DOHH2 (cell line): Measurements from ENCODE around the gene CCDC28A.

Source experiments
- H3F3A ChIP-seq: fragments of 200-600 bp; sonication (generic), shearing (Covaris generic); 2 replicates; pipeline ENCODE4 v1.6.0; 2016; ENCODE audit warnings: antibody characterized with exemption, mild to moderate bottlenecking; ENCODE audit not compliant: control insufficient read depth, insufficient read depth
- H3K27ac ChIP-seq: fragments of 200-600 bp; sonication (generic); 2 replicates; pipeline ENCODE4 v1.5.1; 2014; ENCODE audit warnings: low read depth, mild to moderate bottlenecking, low read length, moderate library complexity
- H3K27me3 ChIP-seq: fragments of 200-600 bp; sonication (generic); 2 replicates; pipeline ENCODE4 v1.6.1; 2014; ENCODE audit warnings: mild to moderate bottlenecking, low read length, mixed read lengths; ENCODE audit not compliant: control insufficient read depth
- H3K36me3 ChIP-seq: fragments of 200-600 bp; sonication (generic); 2 replicates; pipeline ENCODE4 v1.6.1; 2014; ENCODE audit warnings: mild to moderate bottlenecking, low read length, moderate library complexity, mixed read lengths; ENCODE audit not compliant: control insufficient read depth
- H3K4me1 ChIP-seq: fragments of 200-600 bp; sonication (generic); 2 replicates; pipeline ENCODE4 v1.6.1; 2014; ENCODE audit warnings: mild to moderate bottlenecking, low read length, mixed read lengths; ENCODE audit not compliant: control insufficient read depth
- H3K4me2 ChIP-seq: fragments of 200-600 bp; sonication (generic); 2 replicates; pipeline ENCODE4 v1.6.0; 2014; ENCODE audit warnings: mild to moderate bottlenecking, low read length, moderate library complexity
- H3K4me3 ChIP-seq: fragments of 200-600 bp; sonication (generic); 2 replicates; pipeline ENCODE4 v1.5.1; 2014; ENCODE audit warnings: mild to moderate bottlenecking, low read length, mixed read lengths
- H3K79me2 ChIP-seq: fragments of 200-600 bp; sonication (generic); 2 replicates; pipeline ENCODE4 v1.6.1; 2014; ENCODE audit warnings: mild to moderate bottlenecking, low read length, mixed read lengths; ENCODE audit not compliant: control insufficient read depth
- H3K9me2 ChIP-seq: fragments of 200-600 bp; sonication (generic); replicated peaks from 2 replicates; pipeline ENCODE4 v1.6.1; 2014; ENCODE audit warnings: mild to moderate bottlenecking, low read length, mixed read lengths; ENCODE audit not compliant: control insufficient read depth
- H3K9me3 ChIP-seq: fragments of 200-600 bp; sonication (generic); 2 replicates; pipeline ENCODE4 v1.6.1; 2014; ENCODE audit warnings: antibody characterized with exemption, low read length, mixed read lengths; ENCODE audit not compliant: control insufficient read depth, insufficient read depth
- H4K20me1 ChIP-seq: fragments of 200-600 bp; sonication (generic); 2 replicates; pipeline ENCODE4 v1.6.0; 2014; ENCODE audit warnings: low read depth, mild to moderate bottlenecking, antibody characterized with exemption, low read length, moderate library complexity; ENCODE audit not compliant: control insufficient read depth, insufficient read depth
- EZH2phosphoT487 ChIP-seq: fragments of 200-600 bp; sonication (generic); IDR thresholded peaks from 2 replicates; pipeline ENCODE4 v1.6.1; 2017; ENCODE audit warnings: borderline replicate concordance, mild to moderate bottlenecking, antibody characterized with exemption, low read length, moderate library complexity, mixed read lengths
- TF ChIP-seq, protein P1 (sequence below): fragments of 200-600 bp; sonication (generic); IDR thresholded peaks from one replicate; pipeline ENCODE4 v1.5.1; 2014; ENCODE audit warnings: antibody characterized with exemption, mild to moderate bottlenecking, low read depth, low read length; ENCODE audit not compliant: poor library complexity, severe bottlenecking

CCDC28A gene

DNA sequence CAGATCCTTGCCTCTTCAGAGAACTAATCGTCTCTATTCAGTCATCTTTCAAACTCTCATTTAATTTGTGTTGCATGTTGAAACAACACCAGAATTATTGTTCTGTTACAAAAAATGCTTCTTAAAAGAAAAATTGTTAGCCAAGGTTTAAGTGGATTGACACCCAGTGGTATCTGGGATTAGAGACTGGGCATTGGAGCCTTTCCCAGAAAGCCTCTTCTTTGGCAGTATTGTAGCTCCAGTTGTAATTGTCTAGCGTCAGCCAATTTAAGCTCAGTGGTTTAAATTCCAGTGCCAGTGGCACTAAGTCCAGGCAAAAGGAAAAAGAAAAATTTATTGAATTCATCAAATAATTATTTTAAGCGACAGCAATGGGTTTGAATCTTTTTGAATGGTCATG, 801 bp downstream of the CCDC28A start:
- TF ChIP-seq, protein P1, sequence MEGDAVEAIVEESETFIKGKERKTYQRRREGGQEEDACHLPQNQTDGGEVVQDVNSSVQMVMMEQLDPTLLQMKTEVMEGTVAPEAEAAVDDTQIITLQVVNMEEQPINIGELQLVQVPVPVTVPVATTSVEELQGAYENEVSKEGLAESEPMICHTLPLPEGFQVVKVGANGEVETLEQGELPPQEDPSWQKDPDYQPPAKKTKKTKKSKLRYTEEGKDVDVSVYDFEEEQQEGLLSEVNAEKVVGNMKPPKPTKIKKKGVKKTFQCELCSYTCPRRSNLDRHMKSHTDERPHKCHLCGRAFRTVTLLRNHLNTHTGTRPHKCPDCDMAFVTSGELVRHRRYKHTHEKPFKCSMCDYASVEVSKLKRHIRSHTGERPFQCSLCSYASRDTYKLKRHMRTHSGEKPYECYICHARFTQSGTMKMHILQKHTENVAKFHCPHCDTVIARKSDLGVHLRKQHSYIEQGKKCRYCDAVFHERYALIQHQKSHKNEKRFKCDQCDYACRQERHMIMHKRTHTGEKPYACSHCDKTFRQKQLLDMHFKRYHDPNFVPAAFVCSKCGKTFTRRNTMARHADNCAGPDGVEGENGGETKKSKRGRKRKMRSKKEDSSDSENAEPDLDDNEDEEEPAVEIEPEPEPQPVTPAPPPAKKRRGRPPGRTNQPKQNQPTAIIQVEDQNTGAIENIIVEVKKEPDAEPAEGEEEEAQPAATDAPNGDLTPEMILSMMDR: no peak
- no peak for TF ChIP-seq EZH2phosphoT487
- H3K27ac ChIP-seq: no peak overlapping the region
- no peaks in the 10 kb centered on the region for H4K20me1 ChIP-seq
- H3K79me2 ChIP-seq: peaks cover 18% of the 10 kb centered on the region
- H3K9me2 ChIP-seq: no peaks in the 10 kb centered on the region
- H3K4me1 ChIP-seq: peaks cover 18% of the 10 kb centered on the region
- peak overlapping the region; percentile 86 for H3K4me3 ChIP-seq
- no peaks in the 10 kb centered on the region for H3K36me3 ChIP-seq
- no peaks in the 10 kb centered on the region for H3K27me3 ChIP-seq
- peaks cover 2% of the 10 kb centered on the region; the same call in 1 of the 2 replicates for H3F3A ChIP-seq
- H3K4me2 ChIP-seq: peak overlapping the region; percentile 79
- no peaks in the 10 kb centered on the region for H3K9me3 ChIP-seq

DNA sequence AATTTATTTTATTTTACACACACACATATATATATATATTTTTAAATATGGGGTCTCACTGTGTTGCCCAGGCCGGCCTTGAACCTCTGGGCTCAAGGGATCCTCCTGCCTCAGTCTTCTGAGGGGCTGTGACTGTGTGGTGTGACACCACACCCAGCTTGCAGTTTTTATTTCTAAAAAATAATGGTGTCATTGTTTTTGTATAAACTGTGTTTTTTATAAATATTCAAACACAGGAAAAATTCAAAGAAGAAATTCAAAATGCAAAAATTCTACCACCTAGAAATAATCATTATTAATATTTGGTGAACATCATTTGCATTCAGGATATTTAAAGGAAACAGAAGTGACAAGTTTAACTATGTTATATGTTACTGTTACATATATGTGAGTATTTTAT, 3.1 kb downstream of the CCDC28A start:
- no peak overlapping the region for H3K27ac ChIP-seq
- peaks cover 14% of the 10 kb centered on the region for H3K4me1 ChIP-seq
- no peaks in the 10 kb centered on the region for H3F3A ChIP-seq
- H3K27me3 ChIP-seq: no peaks in the 10 kb centered on the region
- H4K20me1 ChIP-seq: no peaks in the 10 kb centered on the region
- H3K9me3 ChIP-seq: no peaks in the 10 kb centered on the region
- no peak overlapping the region for H3K4me3 ChIP-seq
- TF ChIP-seq, protein P1: no peak
- no peak for TF ChIP-seq EZH2phosphoT487
- no peaks in the 10 kb centered on the region for H3K9me2 ChIP-seq
- peaks cover 5% of the 10 kb centered on the region; the same call in 1 of the 2 replicates for H3K36me3 ChIP-seq
- no peak overlapping the region for H3K4me2 ChIP-seq
- peaks cover 18% of the 10 kb centered on the region for H3K79me2 ChIP-seq

DNA sequence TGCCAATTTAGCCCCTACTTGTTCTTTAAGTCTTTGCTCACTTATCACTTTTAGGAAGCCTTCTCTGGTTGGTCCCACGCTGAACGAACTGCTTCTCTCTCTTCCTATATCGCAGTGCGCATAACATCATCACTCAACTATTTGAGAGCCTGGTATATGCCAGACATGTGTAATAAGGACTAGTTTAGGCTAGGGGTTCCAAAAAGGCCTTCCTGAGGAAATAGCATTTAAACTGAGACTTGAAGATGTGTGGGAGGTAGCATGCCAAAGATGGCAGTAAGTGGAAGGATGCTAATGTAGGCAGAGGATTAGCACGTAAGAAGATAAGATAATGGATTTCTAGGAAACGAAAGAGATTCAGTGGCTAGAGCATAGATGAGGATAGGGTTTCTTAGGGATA, 4.8 kb downstream of the CCDC28A start:
- TF ChIP-seq EZH2phosphoT487: no peak
- TF ChIP-seq, protein P1: no peak
- peaks cover 6% of the 10 kb centered on the region for H3K4me1 ChIP-seq
- no peaks in the 10 kb centered on the region for H3K9me3 ChIP-seq
- no peak overlapping the region for H3K4me3 ChIP-seq
- H3F3A ChIP-seq: no peaks in the 10 kb centered on the region
- peaks cover 10% of the 10 kb centered on the region for H3K79me2 ChIP-seq
- no peaks in the 10 kb centered on the region for H3K9me2 ChIP-seq
- no peaks in the 10 kb centered on the region for H4K20me1 ChIP-seq
- H3K27ac ChIP-seq: no peak overlapping the region
- no peaks in the 10 kb centered on the region for H3K27me3 ChIP-seq
- H3K4me2 ChIP-seq: no peak overlapping the region
- H3K36me3 ChIP-seq: peaks cover 5% of the 10 kb centered on the region; the same call in 1 of the 2 replicates

DNA sequence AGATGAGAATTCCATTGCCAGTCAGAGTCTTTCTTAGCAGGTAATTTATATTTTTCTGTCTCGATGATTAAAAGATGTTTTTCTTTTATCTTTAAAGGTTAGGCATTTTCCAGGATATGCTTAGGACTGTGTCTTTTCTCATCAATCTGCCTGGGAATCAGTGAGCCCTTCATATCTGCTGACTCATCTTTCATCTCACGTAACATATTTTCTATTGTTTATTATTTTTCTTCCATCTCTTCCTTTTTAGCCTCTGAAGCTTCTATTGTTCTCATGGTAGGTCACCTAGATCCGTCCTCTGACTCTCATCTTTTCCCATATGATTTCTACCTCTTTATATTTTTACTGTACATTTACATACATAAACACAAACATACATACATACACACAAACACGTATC, 8.7 kb downstream of the CCDC28A start:
- no peaks in the 10 kb centered on the region for H4K20me1 ChIP-seq
- H3K27ac ChIP-seq: no peak overlapping the region
- H3K36me3 ChIP-seq: peaks cover 5% of the 10 kb centered on the region; the same call in 1 of the 2 replicates
- no peaks in the 10 kb centered on the region for H3K9me2 ChIP-seq
- H3K79me2 ChIP-seq: no peaks in the 10 kb centered on the region
- H3K27me3 ChIP-seq: no peaks in the 10 kb centered on the region
- TF ChIP-seq EZH2phosphoT487: no peak
- TF ChIP-seq, protein P1: no peak
- no peaks in the 10 kb centered on the region for H3K9me3 ChIP-seq
- H3K4me3 ChIP-seq: no peak overlapping the region
- H3K4me1 ChIP-seq: no peaks in the 10 kb centered on the region
- H3K4me2 ChIP-seq: no peak overlapping the region
- H3F3A ChIP-seq: no peaks in the 10 kb centered on the region
